T-helper 9 cell (primary cell): ENCODE measurements around the gene PPEF1.
"Not testable (repeated sequence)": the region's sequence is repeated elsewhere in the genome, so short reads cannot be mapped to it uniquely, and the experiment has no call there.

Experiments
- DNase-seq: peaks from one replicate; pipeline ENCODE4 v3.0.0-alpha.2; 2020

PPEF1 gene

GRCh38 chrX:18702362-18703195 is 4.9 kb upstream of the PPEF1 start:
- DNase-seq = no peak

- DNase-seq = no peak
These were observed 2.4 kb downstream of the PPEF1 start for GRCh38 chrX:18709833-18710232.

- DNase-seq = no peak
These were observed 7.5 kb downstream of the PPEF1 start for GRCh38 chrX:18714910-18715309.

GRCh38 chrX:18719852-18720251 is 12.4 kb downstream of the PPEF1 start:
- DNase-seq = no peak

- no peak for DNase-seq
These were observed 14.4 kb downstream of the PPEF1 start for GRCh38 chrX:18721683-18722499.

- no peak for DNase-seq
These were observed 15.1 kb downstream of the PPEF1 start for GRCh38 chrX:18722500-18723071.

GRCh38 chrX:18725310-18725943 is 18.0 kb downstream of the PPEF1 start:
- DNase-seq = no peak

GRCh38 chrX:18733287-18733686 is 25.8 kb downstream of the PPEF1 start:
- DNase-seq = no peak

- not testable (repeated sequence) for DNase-seq
These were observed 32.2 kb downstream of the PPEF1 start for GRCh38 chrX:18739609-18740008.

- no peak for DNase-seq
These were observed 41.1 kb downstream of the PPEF1 start for GRCh38 chrX:18748499-18748898.

- DNase-seq = no peak
These were observed 46.2 kb downstream of the PPEF1 start for GRCh38 chrX:18753631-18754030.

GRCh38 chrX:18755651-18756050 is 48.2 kb downstream of the PPEF1 start:
- no peak for DNase-seq

- no peak for DNase-seq
These were observed 50.8 kb downstream of the PPEF1 start for GRCh38 chrX:18757956-18758932.

- DNase-seq = no peak
These were observed 54.3 kb downstream of the PPEF1 start for GRCh38 chrX:18761750-18762149.

- not testable (repeated sequence) for DNase-seq
These were observed 55.7 kb downstream of the PPEF1 start for GRCh38 chrX:18763106-18763505.

GRCh38 chrX:18769364-18769763 is 61.9 kb downstream of the PPEF1 start:
- DNase-seq = no peak

GRCh38 chrX:18769812-18770573 is 62.5 kb downstream of the PPEF1 start:
- DNase-seq = no peak

- no peak for DNase-seq
These were observed 82.5 kb downstream of the PPEF1 start for GRCh38 chrX:18789916-18790315.

GRCh38 chrX:18792828-18793227 is 85.4 kb downstream of the PPEF1 start:
- no peak for DNase-seq

- DNase-seq = no peak
These were observed 86.2 kb downstream of the PPEF1 start for GRCh38 chrX:18793601-18794089.

GRCh38 chrX:18797141-18797540 is 89.7 kb downstream of the PPEF1 start:
- no peak for DNase-seq
